Upper lobe of left lung (tissue), 6 donors: ENCODE measurements around the gene SUN5. TPM values are rescaled to one million over a fixed set of nuclear protein-coding genes. Genes with fewer than 3 reads are reported as not detected.
"Not testable (repeated sequence)": the region's sequence is repeated elsewhere in the genome, so short reads cannot be mapped to it uniquely, and the experiment has no call there.

ENCODE experiments used
- ATAC-seq, 2 donors: fragments of 200-7000 bp; cut with Tn5 transposase; one replicate each; pipeline ENCODE4 v1.9.1; 2022; ENCODE audit warnings: mild to moderate bottlenecking in 2 of 2, moderate library complexity in 2 of 2; ENCODE audit not compliant: low FRiP score in 2 of 2
- DNase-seq, 2 donors: peaks; one replicate each; pipeline ENCODE4 v3.0.0-alpha.2; 2019 to 2020
- H3K27ac ChIP-seq, 4 donors: fragments of 200-600 bp; sonication (generic); one replicate each; pipeline ENCODE4 v1.5.1; 2016 to 2019
- H3K27me3 ChIP-seq, 4 donors: fragments of 200-600 bp; sonication (generic); one replicate each; pipeline ENCODE4 v1.5.1; 2017 to 2019
- H3K36me3 ChIP-seq, 4 donors: fragments of 200-600 bp; sonication (generic); one replicate each; pipeline ENCODE4 v1.5.1; 2016 to 2019
- H3K4me1 ChIP-seq, 4 donors: fragments of 200-600 bp; sonication (generic); one replicate each; pipeline ENCODE4 v1.5.1; 2018 to 2019
- H3K4me3 ChIP-seq, 4 donors: fragments of 200-600 bp; sonication (generic); one replicate each; pipeline ENCODE4 v1.5.1; 2017 to 2019; ENCODE audit warnings: mild to moderate bottlenecking in 2 of 4, moderate library complexity in 1 of 4
- H3K9me3 ChIP-seq, 4 donors: fragments of 200-600 bp; sonication (generic); one replicate each; pipeline ENCODE4 v1.5.1; 2018 to 2019
- EP300 ChIP-seq, 4 donors: sonication (generic); formaldehyde crosslinking; IDR thresholded peaks; one replicate each; pipeline ENCODE4 v1.5.1; 2017; ENCODE audit warnings: antibody characterized with exemption in 4 of 4, control low read depth in 2 of 4
- POLR2A ChIP-seq, 4 donors: fragments of 450-650 bp; IDR thresholded peaks; one replicate each; pipeline ENCODE4 v1.5.1; 2016 to 2017; ENCODE audit warnings: antibody characterized with exemption in 4 of 4, mild to moderate bottlenecking in 2 of 4
- POLR2AphosphoS5 ChIP-seq, 2 donors: sonication (generic); formaldehyde crosslinking; IDR thresholded peaks; one replicate each; pipeline ENCODE4 v1.5.1; 2017; ENCODE audit warnings: antibody characterized with exemption in 2 of 2
- WGBS, 2 donors: methylation state at CpG; one replicate each; pipeline ENCODE4 v1.1.5; 2017 to 2018; 5-methylcytosine and 5-hydroxymethylcytosine counted together
- total RNA-seq, 6 donors: library from RNA; depleted of rRNA in 4 of 6; stranded (reverse); fragments of >200 nt in 4 of 6; gene quantifications; one replicate each; pipeline versions ENCODE4 v1.1.0 to v1.2.1, GENCODE V29; 2016 to 2021
- TF ChIP-seq, protein P1 (sequence below), 6 experiments: fragments of 450-650 bp in 4 of 6; fragments of 200-600 bp in 2 of 6; sonication (generic) in 2 of 6; IDR thresholded peaks; one replicate each; pipeline ENCODE4 v1.5.1; 2016 to 2019; ENCODE audit warnings: antibody characterized with exemption in 6 of 6
- donor health status: DM: no; HTN: no; CAD: no; lungs with moderate emphysema.
- donor health status: DM: no; HTN: yes; CAD: no; lungs with severe emphysema.

SUN5 gene, protein sequence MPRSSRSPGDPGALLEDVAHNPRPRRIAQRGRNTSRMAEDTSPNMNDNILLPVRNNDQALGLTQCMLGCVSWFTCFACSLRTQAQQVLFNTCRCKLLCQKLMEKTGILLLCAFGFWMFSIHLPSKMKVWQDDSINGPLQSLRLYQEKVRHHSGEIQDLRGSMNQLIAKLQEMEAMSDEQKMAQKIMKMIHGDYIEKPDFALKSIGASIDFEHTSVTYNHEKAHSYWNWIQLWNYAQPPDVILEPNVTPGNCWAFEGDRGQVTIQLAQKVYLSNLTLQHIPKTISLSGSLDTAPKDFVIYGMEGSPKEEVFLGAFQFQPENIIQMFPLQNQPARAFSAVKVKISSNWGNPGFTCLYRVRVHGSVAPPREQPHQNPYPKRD
- not detected for total RNA-seq

DNA sequence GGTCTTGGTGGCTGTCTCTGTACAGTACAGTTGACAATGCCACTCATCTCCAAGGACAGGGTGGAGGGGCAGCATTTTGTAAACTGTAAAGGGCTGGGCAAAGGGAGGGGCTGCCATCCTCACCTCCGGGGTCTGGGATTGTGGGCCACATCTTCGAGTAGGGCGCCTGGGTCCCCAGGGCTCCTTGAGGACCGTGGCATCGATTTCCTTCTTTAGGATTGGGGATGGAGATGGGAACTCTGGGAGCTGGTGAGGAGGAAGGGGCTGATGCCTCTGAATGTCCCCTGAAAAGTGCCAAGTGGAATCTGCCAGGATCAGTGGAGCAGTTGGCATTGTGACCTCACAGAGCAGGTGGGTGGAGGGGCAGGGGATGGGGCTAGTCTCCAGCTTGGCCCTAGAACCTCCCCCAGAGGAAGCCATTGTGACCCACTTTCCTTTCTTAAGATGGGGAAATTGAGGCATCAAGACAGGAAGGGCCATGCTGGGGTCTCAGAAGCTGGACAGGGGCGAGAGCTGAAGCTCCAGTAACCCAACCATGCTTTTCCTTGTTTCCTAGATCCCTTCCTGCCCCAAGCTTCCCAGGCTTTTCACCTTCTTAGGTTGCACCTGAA, at the start of gene SUN5:
TSS of gene SUN5 (minus strand) at position 293 of the 611 bp plus-strand sequence. CDS start at position 200, 93 bp downstream.
- ATAC-seq = no peak
- peaks cover 0 to 3% (median 0%) of the 10 kb centered on the region in 4 donors for H3K9me3 ChIP-seq
- no peaks in the 10 kb centered on the region for H3K4me1 ChIP-seq
- TF ChIP-seq EP300 (IDR thresholded peaks at IDR 0.05) (no peak), POLR2A (IDR thresholded peaks at IDR 0.05) (no peak)
- no peaks in the 10 kb centered on the region for H3K36me3 ChIP-seq
- no peak within 1 kb of the TSS for H3K27ac ChIP-seq
- DNase-seq = no peak
- no peak within 1 kb of the TSS for H3K4me3 ChIP-seq
- WGBS, 2 donors = 86 to 98% methylated on average over 6 of the region's 6 CpGs
- no peaks in the 10 kb centered on the region for H3K27me3 ChIP-seq

DNA sequence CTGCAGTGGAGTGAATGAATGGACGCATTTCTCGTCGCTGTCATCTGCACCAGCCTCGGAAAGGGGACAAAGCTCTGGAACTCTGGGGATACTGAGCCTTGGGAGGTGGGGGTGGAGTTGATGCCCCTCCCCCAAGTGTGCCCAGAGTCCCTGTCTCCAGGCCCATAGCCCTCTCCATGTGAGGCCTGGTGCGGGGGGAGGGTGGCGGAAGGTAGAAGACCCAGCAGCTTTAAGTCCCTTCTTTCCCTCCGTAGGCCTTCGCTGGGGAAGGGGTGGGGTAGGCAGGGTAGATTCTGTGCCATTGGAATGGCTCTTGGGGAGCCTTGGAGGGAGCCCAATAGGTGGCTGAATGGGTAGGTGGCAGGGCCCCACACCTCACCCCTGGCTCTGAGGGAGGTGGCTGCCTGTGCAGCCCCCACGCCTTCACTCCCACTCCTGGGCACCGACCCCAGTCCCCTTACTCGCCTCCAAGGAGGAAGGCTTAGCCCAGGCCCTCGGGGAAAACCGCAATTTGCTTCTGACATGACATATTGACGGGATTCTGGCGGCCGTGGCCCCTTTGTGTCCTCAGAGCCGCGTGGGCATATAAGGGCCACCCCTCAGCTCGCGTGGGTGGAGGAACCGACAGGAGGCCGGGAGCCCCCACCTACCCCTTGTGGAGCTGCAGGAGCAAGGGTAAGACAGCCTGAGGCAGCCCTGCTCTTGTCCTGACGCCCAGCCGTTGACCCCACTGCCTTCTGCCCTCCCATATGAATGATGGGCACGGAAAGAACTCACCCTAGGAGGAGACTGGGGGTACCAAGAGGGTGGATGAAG, 49.3 kb upstream of the SUN5 start, which contains the start of gene BPIFB3:
TSS of gene BPIFB3 (plus strand) at position 613 of the 816 bp plus-strand sequence. CDS start 1,533 bp downstream, outside the sequence.
- no peak for DNase-seq
- 77 to 92% methylated on average over 17 to 21 of the region's 25 CpGs for WGBS, 2 donors
- Histone ChIP-seq H3K36me3 (no peaks in the 10 kb centered on the region), H3K27me3 (no peaks in the 10 kb centered on the region), H3K4me1 (no peaks in the 10 kb centered on the region), H3K4me3 (no peak within 1 kb of the TSS), H3K9me3 (no peaks in the 10 kb centered on the region), H3K27ac (no peak within 1 kb of the TSS)
- TF ChIP-seq POLR2AphosphoS5 (IDR thresholded peaks at IDR 0.05) = no peak
- no peak for TF ChIP-seq EP300 (IDR thresholded peaks at IDR 0.05)
- TF ChIP-seq, protein P1, sequence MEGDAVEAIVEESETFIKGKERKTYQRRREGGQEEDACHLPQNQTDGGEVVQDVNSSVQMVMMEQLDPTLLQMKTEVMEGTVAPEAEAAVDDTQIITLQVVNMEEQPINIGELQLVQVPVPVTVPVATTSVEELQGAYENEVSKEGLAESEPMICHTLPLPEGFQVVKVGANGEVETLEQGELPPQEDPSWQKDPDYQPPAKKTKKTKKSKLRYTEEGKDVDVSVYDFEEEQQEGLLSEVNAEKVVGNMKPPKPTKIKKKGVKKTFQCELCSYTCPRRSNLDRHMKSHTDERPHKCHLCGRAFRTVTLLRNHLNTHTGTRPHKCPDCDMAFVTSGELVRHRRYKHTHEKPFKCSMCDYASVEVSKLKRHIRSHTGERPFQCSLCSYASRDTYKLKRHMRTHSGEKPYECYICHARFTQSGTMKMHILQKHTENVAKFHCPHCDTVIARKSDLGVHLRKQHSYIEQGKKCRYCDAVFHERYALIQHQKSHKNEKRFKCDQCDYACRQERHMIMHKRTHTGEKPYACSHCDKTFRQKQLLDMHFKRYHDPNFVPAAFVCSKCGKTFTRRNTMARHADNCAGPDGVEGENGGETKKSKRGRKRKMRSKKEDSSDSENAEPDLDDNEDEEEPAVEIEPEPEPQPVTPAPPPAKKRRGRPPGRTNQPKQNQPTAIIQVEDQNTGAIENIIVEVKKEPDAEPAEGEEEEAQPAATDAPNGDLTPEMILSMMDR (IDR thresholded peaks at IDR 0.05) = no peak
- no peak for TF ChIP-seq POLR2A (IDR thresholded peaks at IDR 0.05)
- ATAC-seq = peak in 1 of 2 donors; percentile 3

DNA sequence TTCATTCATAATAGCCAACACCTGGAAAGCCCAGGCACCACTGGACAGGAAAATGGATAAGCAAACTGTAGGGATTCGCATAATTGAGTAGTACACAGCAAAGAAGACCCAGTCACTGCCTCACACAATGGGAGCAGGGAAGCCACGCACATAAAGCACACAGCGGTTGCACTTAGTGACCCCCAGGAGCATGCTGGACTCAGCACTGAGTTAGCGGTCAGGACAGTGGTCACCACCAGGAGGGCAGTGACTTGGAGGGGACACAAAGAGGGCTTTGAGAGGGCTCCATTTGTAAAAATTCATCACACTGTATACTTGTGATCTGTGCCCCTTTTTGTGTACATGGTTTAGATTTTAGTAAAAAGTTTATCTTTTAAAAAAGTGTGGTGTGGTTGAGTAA, 47.1 kb upstream of the SUN5 start:
- Histone ChIP-seq H3K27me3 (no peaks in the 10 kb centered on the region), H3K4me3 (no peak overlapping the region), H3K4me1 (no peaks in the 10 kb centered on the region), H3K27ac (no peak overlapping the region), H3K9me3 (peaks cover 0 to 2% (median 0%) of the 10 kb centered on the region in 4 donors), H3K36me3 (no peaks in the 10 kb centered on the region)
- 53 to 88% methylated on average over 4 of the region's 4 CpGs for WGBS, 2 donors
- ATAC-seq (no peak), DNase-seq (no peak)
- no peak for TF ChIP-seq POLR2A (IDR thresholded peaks at IDR 0.05)
- TF ChIP-seq, protein P1 (IDR thresholded peaks at IDR 0.05) = no peak
- TF ChIP-seq EP300 (IDR thresholded peaks at IDR 0.05) = no peak
- no peak for TF ChIP-seq POLR2AphosphoS5 (IDR thresholded peaks at IDR 0.05)

DNA sequence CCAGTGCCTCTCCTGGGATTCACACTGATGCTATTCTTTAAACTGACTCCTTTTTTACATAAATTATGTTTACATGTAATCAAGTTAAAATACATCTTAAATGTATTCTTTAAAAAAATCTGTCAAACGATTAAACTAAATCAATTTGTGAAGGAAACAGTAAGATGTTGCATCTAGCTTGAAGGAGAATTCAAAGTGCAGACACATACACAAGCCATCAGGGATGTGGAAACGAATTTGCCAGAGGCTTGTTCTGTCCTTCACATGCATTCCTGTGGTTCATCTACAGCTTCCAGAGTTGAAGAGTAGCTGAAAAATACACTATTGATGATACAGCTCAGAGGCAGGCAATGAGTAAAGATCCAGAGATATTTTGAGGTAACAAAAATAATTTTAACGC, 42.2 kb upstream of the SUN5 start:
- DNase-seq (no peak), ATAC-seq (no peak)
- Histone ChIP-seq H3K4me3 (no peak overlapping the region), H3K27ac (no peak overlapping the region), H3K4me1 (no peaks in the 10 kb centered on the region), H3K36me3 (no peaks in the 10 kb centered on the region), H3K9me3 (peaks cover 0 to 16% (median 7%) of the 10 kb centered on the region in 4 donors), H3K27me3 (no peaks in the 10 kb centered on the region)
- TF ChIP-seq EP300 (IDR thresholded peaks at IDR 0.05) = no peak
- no peak for TF ChIP-seq POLR2AphosphoS5 (IDR thresholded peaks at IDR 0.05)
- TF ChIP-seq, protein P1 (IDR thresholded peaks at IDR 0.05) = no peak
- TF ChIP-seq POLR2A (IDR thresholded peaks at IDR 0.05) = no peak
- 74 to 85% methylated on average over 3 of the region's 3 CpGs for WGBS, 2 donors

DNA sequence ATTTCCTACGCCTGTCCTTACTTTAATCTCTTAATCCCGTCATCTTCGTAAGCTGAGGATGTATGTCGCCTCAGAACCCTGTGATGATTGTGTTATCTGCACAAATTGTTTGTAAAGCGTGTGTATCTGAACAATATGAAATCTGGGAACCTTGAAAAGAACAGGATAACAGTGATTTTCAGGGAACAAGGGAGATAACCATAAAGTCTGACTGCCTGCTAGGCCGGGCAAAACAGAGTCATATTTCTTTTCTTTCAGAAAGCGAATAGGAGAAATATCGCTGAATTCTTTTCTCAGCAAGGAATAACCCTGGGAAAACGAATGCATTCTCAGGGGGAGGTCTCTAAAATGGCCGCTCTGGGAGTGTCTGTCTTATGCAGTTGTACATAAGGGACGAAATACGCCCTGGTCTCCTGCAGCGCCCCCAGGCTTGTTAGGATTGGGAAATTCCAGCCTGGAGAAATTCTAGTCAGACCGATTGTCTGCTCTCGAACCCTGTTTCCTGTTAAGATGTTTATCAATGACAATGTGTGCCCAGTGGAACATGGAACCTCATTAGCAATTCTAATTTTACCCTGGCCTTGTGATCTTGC, 41.0 kb upstream of the SUN5 start:
- not testable (repeated sequence) for H3K27me3 ChIP-seq, ATAC-seq, H3K4me3 ChIP-seq, DNase-seq, H3K4me1 ChIP-seq, H3K27ac ChIP-seq, H3K36me3 ChIP-seq
- peaks cover 0 to 16% (median 7%) of the 10 kb centered on the region in 4 donors for H3K9me3 ChIP-seq
- 82 to 88% methylated on average over 15 of the region's 15 CpGs for WGBS, 2 donors
